BLaER1 treated with 17β-estradiol and CSF1 and Interleukin-3, amounts not matched to agents 10 nM and 100 nM (cell line): ENCODE results near the gene OAS1.
A peak's percentile ranks its signal among the peaks of the same experiment; 100 is the strongest.

Experiments
- H3K27ac ChIP-seq, 11 experiments: shearing (Covaris generic); formaldehyde crosslinking; 2 replicates each; pipeline ENCODE4 v1.8.1; 2022
- H3K27me3 ChIP-seq, 11 experiments: shearing (Covaris generic); formaldehyde crosslinking; 2 replicates each; pipeline ENCODE4 v1.8.1; 2022
- H3K36me3 ChIP-seq, 11 experiments: shearing (Covaris generic); formaldehyde crosslinking; 2 replicates each; pipeline ENCODE4 v1.8.1; 2022
- H3K4me1 ChIP-seq, 10 experiments: shearing (Covaris generic); formaldehyde crosslinking; 2 replicates each; pipeline ENCODE4 v1.8.1; 2022
- H3K4me2 ChIP-seq, 11 experiments: shearing (Covaris generic); formaldehyde crosslinking; 2 replicates each; pipeline ENCODE4 v1.8.1; 2022
- H3K4me3 ChIP-seq, 10 experiments: shearing (Covaris generic); formaldehyde crosslinking; 2 replicates each; pipeline ENCODE4 v1.8.1; 2022
- H3K9ac ChIP-seq, 11 experiments: shearing (Covaris generic); formaldehyde crosslinking; 2 replicates each; pipeline ENCODE4 v1.8.1; 2022
- H3K9me3 ChIP-seq, 11 experiments: shearing (Covaris generic); formaldehyde crosslinking; replicated peaks in 1 of 11; 2 replicates each; pipeline ENCODE4 v1.8.1; 2022
- H4K20me1 ChIP-seq, 11 experiments: shearing (Covaris generic); formaldehyde crosslinking; 2 replicates each; pipeline ENCODE4 v1.8.1; 2022
- Cebpa-rat ChIP-seq, 11 experiments: shearing (Covaris generic); IDR thresholded peaks; 2 replicates each; pipeline ENCODE4 v1.8.1; 2022

Gene OAS1

GRCh38 chr12:112891093-112892024 is 15.4 kb upstream of the OAS1 start:
- Histone ChIP-seq H3K27ac (no peak overlapping the region), H3K4me1 (peaks cover 0 to 45% (median 6%) of the 10 kb centered on the region in 10 experiments; a peak in 9 of 20 replicates), H3K4me2 (no peak overlapping the region), H4K20me1 (no peaks in the 10 kb centered on the region), H3K9ac (no peak overlapping the region), H3K9me3 (peaks cover 0 to 10% (median 5%) of the 10 kb centered on the region in 11 experiments; a peak in 11 of 22 replicates), H3K27me3 (no peaks in the 10 kb centered on the region), H3K36me3 (no peaks in the 10 kb centered on the region), H3K4me3 (no peak overlapping the region)
- TF ChIP-seq Cebpa-rat (IDR thresholded peaks at IDR 0.05), result no peak

- Histone ChIP-seq H3K4me2 (peak overlapping the region in 3 of 11 experiments; percentile 34 to 78 (median 67); a peak in 6 of 22 replicates), H3K36me3 (no peaks in the 10 kb centered on the region), H3K27me3 (no peaks in the 10 kb centered on the region), H3K4me3 (no peak overlapping the region), H3K9me3 (no peaks in the 10 kb centered on the region), H3K9ac (no peak overlapping the region), H4K20me1 (no peaks in the 10 kb centered on the region), H3K27ac (no peak overlapping the region), H3K4me1 (peaks cover 0 to 38% (median 5%) of the 10 kb centered on the region in 10 experiments; a peak in 9 of 20 replicates)
- TF ChIP-seq Cebpa-rat (IDR thresholded peaks at IDR 0.05), result no peak
These were observed 13.9 kb upstream of the OAS1 start for GRCh38 chr12:112892856-112893255.

GRCh38 chr12:112894128-112894527 is 12.6 kb upstream of the OAS1 start:
- no peak overlapping the region for H3K9ac ChIP-seq
- no peaks in the 10 kb centered on the region for H3K36me3 ChIP-seq
- peaks cover 0 to 36% (median 3%) of the 10 kb centered on the region in 10 experiments; a peak in 8 of 20 replicates for H3K4me1 ChIP-seq
- no peaks in the 10 kb centered on the region for H4K20me1 ChIP-seq
- peak overlapping the region in 3 of 11 experiments; percentile 34 to 78 (median 67); a peak in 4 of 22 replicates for H3K4me2 ChIP-seq
- H3K27me3 ChIP-seq, result no peaks in the 10 kb centered on the region
- H3K4me3 ChIP-seq, result no peak overlapping the region
- TF ChIP-seq Cebpa-rat (IDR thresholded peaks at IDR 0.05), result no peak
- H3K27ac ChIP-seq, result no peak overlapping the region
- H3K9me3 ChIP-seq, result no peaks in the 10 kb centered on the region

GRCh38 chr12:112898380-112898779 is 8.4 kb upstream of the OAS1 start:
- Histone ChIP-seq H4K20me1 (no peaks in the 10 kb centered on the region), H3K27me3 (no peaks in the 10 kb centered on the region), H3K27ac (no peak overlapping the region), H3K4me2 (no peak overlapping the region), H3K4me3 (no peak overlapping the region), H3K9me3 (no peaks in the 10 kb centered on the region), H3K9ac (no peak overlapping the region), H3K4me1 (peaks cover 8 to 20% (median 14%) of the 10 kb centered on the region in 10 experiments; a peak in 18 of 20 replicates), H3K36me3 (no peaks in the 10 kb centered on the region)
- TF ChIP-seq Cebpa-rat (IDR thresholded peaks at IDR 0.05), result no peak

GRCh38 chr12:112900298-112901145 is 6.2 kb upstream of the OAS1 start:
- TF ChIP-seq Cebpa-rat (IDR thresholded peaks at IDR 0.05), result no peak
- Histone ChIP-seq H3K4me2 (0 out of 22 replicates have a peak overlapping the region, but pooled peaks of 1 of the 11 experiments have one; percentile 21), H4K20me1 (no peaks in the 10 kb centered on the region), H3K9me3 (peaks cover 0 to 6% (median 0%) of the 10 kb centered on the region in 11 experiments; a peak in 1 of 22 replicates), H3K27ac (no peak overlapping the region), H3K9ac (no peak overlapping the region), H3K4me1 (peaks cover 6 to 15% (median 10%) of the 10 kb centered on the region in 10 experiments; a peak in 17 of 20 replicates), H3K27me3 (no peaks in the 10 kb centered on the region), H3K4me3 (no peak overlapping the region), H3K36me3 (no peaks in the 10 kb centered on the region)

DNA sequence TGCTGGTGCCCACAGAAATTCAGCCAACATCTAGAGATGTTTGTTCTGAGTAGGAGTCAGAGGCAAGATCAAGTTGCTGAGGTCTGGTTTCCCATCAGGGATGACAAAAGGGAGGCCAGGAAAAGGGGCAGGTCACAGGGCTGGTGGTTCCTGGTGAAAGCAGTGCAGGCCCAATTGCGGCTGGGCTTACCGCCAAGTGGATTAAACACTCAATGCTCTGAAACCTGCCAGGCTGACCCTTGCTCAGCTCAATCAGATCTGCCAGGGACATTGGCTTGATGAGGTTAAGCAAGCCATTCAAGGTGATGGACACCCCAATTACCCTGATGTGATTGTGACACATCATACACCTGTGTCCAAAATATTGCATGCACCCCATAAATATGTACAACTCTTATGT is 5.5 kb upstream of the OAS1 start:
- Histone ChIP-seq H3K36me3 (no peaks in the 10 kb centered on the region), H3K27me3 (no peaks in the 10 kb centered on the region), H3K4me1 (peaks cover 12 to 19% (median 16%) of the 10 kb centered on the region in 10 experiments; a peak in 19 of 20 replicates), H3K9me3 (peaks cover 0 to 6% (median 0%) of the 10 kb centered on the region in 11 experiments; a peak in 1 of 22 replicates), H3K4me3 (no peak overlapping the region), H4K20me1 (no peaks in the 10 kb centered on the region), H3K4me2 (no peak overlapping the region), H3K9ac (no peak overlapping the region), H3K27ac (no peak overlapping the region)
- no peak for TF ChIP-seq Cebpa-rat (IDR thresholded peaks at IDR 0.05)

GRCh38 chr12:112904571-112904970 is 2.2 kb upstream of the OAS1 start:
- no peak for TF ChIP-seq Cebpa-rat (IDR thresholded peaks at IDR 0.05)
- Histone ChIP-seq H3K4me2 (no peak overlapping the region), H3K9ac (no peak overlapping the region), H3K4me1 (peaks cover 30 to 49% (median 37%) of the 10 kb centered on the region in 10 experiments), H3K4me3 (no peak overlapping the region), H3K27ac (no peak overlapping the region), H3K27me3 (no peaks in the 10 kb centered on the region), H3K36me3 (peaks cover 0 to 6% (median 0%) of the 10 kb centered on the region in 11 experiments; a peak in 2 of 22 replicates), H3K9me3 (peaks cover 0 to 6% (median 0%) of the 10 kb centered on the region in 11 experiments; a peak in 1 of 22 replicates), H4K20me1 (peaks cover 0 to 7% (median 0%) of the 10 kb centered on the region in 11 experiments; a peak in 3 of 22 replicates)

GRCh38 chr12:112905451-112906089 is 1.2 kb upstream of the OAS1 start:
- peaks cover 0 to 16% (median 0%) of the 10 kb centered on the region in 11 experiments; a peak in 5 of 22 replicates for H3K36me3 ChIP-seq
- no peak for TF ChIP-seq Cebpa-rat (IDR thresholded peaks at IDR 0.05)
- H4K20me1 ChIP-seq, result peaks cover 0 to 7% (median 0%) of the 10 kb centered on the region in 11 experiments; a peak in 3 of 22 replicates
- H3K4me2 ChIP-seq, result peak overlapping the region in 6 of 11 experiments; percentile 79 to 95 (median 88); a peak in 10 of 22 replicates
- peak overlapping the region in 5 of 11 experiments; percentile 63 to 86 (median 82); a peak in 5 of 22 replicates for H3K27ac ChIP-seq
- H3K9me3 ChIP-seq, result peaks cover 0 to 6% (median 0%) of the 10 kb centered on the region in 11 experiments; a peak in 2 of 22 replicates
- H3K9ac ChIP-seq, result no peak overlapping the region
- H3K27me3 ChIP-seq, result no peaks in the 10 kb centered on the region
- H3K4me1 ChIP-seq, result peaks cover 25 to 54% (median 34%) of the 10 kb centered on the region in 10 experiments
- no peak overlapping the region for H3K4me3 ChIP-seq
